GM12872 (cell line): ENCODE results near the gene GPC6.

Source experiments
- TF ChIP-seq, protein P1 (sequence below): IDR thresholded peaks from 3 replicates; pipeline ENCODE4 v1.5.1; 2011; ENCODE audit warnings: low read depth, mild to moderate bottlenecking, low read length, moderate library complexity; ENCODE audit not compliant: insufficient read depth

Gene GPC6

DNA sequence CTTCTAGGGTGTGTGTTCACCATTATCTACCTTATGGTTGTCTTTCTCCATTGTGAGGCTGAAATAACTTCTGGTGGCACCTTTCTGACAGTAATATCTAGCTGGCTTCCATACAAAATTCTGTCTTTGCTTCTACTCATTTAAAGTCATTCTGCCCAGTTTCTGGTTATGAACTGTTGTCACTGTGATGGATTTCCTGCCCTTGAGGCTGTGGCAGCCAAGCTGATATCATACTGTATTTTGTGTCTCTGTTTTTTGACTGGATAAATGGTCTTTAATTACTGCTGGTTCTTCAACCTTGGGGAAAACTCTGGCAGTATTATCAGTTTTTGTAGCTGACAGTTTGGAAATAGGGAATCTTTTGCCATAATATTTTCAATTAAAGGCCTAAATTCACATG, 233.4 kb downstream of the GPC6 start:
- TF ChIP-seq, protein P1, sequence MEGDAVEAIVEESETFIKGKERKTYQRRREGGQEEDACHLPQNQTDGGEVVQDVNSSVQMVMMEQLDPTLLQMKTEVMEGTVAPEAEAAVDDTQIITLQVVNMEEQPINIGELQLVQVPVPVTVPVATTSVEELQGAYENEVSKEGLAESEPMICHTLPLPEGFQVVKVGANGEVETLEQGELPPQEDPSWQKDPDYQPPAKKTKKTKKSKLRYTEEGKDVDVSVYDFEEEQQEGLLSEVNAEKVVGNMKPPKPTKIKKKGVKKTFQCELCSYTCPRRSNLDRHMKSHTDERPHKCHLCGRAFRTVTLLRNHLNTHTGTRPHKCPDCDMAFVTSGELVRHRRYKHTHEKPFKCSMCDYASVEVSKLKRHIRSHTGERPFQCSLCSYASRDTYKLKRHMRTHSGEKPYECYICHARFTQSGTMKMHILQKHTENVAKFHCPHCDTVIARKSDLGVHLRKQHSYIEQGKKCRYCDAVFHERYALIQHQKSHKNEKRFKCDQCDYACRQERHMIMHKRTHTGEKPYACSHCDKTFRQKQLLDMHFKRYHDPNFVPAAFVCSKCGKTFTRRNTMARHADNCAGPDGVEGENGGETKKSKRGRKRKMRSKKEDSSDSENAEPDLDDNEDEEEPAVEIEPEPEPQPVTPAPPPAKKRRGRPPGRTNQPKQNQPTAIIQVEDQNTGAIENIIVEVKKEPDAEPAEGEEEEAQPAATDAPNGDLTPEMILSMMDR, result no peak

DNA sequence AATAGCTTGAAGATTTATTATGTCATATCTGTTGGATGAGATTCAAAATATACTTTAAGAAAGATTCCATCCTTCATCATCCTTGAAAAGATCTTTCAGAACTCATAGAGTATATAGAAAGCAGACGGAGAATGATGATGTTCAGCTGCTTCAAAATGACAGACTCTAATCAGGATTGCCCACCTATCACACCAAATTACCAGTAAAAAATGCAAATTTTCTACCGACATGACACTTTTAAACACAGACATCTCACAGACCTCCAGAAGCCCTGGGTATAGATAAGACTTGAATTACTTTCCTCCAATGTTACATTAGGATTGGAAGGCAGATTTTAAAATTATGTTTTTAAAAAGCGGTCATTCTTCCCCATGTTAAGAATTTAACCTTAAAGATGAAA, 235.5 kb downstream of the GPC6 start:
- TF ChIP-seq, protein P1, result no peak

DNA sequence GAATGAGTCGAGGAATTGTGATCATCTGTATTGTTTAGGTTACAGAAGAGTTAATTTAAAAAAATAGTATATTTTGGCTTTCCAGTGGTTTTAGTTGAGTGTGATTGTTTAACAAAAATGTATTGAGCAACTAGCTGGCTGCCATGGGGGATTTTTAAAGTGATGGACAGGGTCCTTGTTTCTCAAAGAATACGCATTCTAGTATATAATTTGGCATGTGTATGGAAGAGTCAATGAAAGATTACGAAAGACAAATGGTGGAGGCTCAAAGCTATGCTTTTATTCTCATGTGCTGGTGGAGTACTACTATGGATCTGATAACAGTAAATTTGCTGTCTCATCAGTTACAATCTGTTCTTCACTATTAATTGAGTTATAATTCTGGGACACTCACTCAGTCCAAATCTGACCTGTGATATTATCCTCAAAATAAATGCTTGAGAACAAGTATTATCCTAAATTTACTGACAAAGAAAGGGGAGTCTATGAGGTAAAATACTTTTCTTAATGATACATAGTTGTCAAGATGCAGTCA, 240.0 kb downstream of the GPC6 start:
- TF ChIP-seq, protein P1, result no peak

DNA sequence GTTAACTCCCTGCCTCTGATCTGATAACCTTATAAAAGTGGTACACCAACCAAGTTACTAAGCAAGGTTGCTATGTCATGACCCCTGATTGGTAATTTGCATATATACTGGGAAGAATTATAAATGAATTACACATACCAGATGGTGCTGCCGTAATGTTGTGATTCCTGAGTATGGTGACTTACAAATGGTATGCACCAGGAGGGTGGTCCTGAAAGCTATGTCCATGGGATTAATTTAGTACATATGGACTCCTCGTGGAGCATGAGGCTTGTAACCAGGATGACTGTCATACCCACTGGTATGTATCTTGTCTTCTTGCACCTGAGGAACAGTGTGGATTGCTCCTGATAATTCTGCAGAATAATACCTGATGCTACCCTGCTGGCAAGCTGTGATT, 240.6 kb downstream of the GPC6 start:
- TF ChIP-seq, protein P1, result no peak

DNA sequence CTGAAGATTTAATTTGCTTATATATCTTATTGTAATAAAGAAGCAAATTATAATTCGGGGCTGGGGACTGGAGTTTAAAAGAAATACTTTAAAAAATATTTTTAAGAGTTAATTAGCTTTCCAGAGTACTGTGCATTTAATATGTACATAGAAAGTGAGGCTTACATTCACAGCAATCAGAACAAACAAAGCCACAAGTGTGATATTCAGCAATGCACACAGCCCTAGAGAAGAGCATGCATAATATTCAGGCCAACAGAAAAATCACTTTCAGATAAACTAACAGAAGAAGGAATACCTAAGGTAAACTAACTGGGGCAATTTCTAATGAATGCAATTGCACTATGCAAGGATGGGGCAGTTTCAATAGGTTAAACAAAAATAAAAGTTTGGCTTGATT, 241.8 kb downstream of the GPC6 start:
- TF ChIP-seq, protein P1, result no peak

DNA sequence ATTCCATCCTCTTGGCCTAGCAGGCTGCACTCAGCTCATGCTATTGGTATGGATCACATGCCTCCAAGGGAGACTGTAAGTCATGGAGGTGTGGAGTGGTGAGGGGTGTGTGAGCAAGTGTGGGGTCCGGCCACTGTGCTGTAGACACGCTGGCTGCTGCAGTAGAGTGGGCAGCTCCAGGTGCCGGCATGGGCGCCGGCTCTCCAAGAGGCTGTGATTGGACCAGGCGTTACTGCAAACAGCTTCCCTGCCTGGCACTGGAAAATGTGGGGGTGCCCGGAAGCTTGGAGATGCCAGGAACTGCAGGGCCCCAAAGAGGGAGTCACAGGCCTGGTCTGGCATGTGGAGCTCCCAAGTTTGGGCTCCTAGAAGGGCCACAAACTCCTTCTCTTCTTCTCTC, 245.7 kb downstream of the GPC6 start:
- TF ChIP-seq, protein P1, result no peak

DNA sequence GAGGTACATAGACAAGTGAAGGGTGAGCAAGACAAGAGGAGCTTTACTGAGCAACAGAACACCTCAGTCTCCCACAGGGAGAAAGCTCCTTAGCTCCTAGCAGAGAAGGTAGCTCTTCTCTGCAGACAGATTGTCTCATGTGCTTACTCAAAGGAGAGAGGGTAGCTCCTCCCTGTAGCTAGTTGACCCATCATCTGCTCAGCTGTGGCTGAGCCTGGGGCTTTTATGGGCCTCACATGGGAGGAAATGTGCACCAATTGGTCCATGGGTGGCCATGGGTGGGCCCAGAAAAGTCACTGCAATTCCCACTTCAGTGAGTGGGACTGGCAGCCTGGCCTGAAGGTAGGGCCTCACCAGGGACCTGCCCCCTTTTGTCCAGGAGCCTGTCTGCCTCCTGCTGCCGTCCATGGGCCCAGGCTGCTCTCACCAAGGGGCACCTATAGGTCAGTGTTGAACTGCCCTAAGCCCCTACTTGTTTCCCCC, 246.2 kb downstream of the GPC6 start:
- TF ChIP-seq, protein P1, result no peak
